Gastrocnemius medialis (tissue), 4 donors: ENCODE measurements around the gene INAVA.

ENCODE experiments used
- CTCF ChIP-seq, 5 experiments: fragments of 450-650 bp in 3 of 5; fragments of 200-600 bp in 2 of 5; sonication (generic) in 2 of 5; IDR thresholded peaks in 4 of 5; conservative IDR thresholded peaks in 1 of 5; 1 replicate in 4 of 5; 2 replicates in 1 of 5; pipeline ENCODE4 v1.5.1; 2016 to 2019; ENCODE audit warnings: antibody characterized with exemption in 5 of 5, mild to moderate bottlenecking in 3 of 5, moderate library complexity in 3 of 5
- POLR2A ChIP-seq, 2 donors: fragments of 450-650 bp; IDR thresholded peaks; one replicate each; pipeline ENCODE4 v1.6.1; 2017; ENCODE audit warnings: antibody characterized with exemption in 2 of 2, mild to moderate bottlenecking in 2 of 2, moderate library complexity in 2 of 2

GRCh38 chr1:200877839-200878551, 16.7 kb upstream of the INAVA start:
- TF ChIP-seq CTCF (IDR thresholded peaks at IDR 0.05 in 4 of 5, conservative IDR thresholded peaks at IDR 0.05 in 1 of 5), result no peak
- no peak for TF ChIP-seq POLR2A (IDR thresholded peaks at IDR 0.05)
